GM19351 (cell line): ENCODE measurements around the gene QKI.
"Not testable (repeated sequence)": the region's sequence is repeated elsewhere in the genome, so short reads cannot be mapped to it uniquely, and the experiment has no call there.

Experiments
- ATAC-seq: cut with Tn5 transposase; IDR thresholded peaks from one replicate; pipeline ENCODE4 v1.9.1; 2021; ENCODE audit warnings: mild to moderate bottlenecking, moderate library complexity; ENCODE audit not compliant: unreplicated experiment

QKI gene

DNA sequence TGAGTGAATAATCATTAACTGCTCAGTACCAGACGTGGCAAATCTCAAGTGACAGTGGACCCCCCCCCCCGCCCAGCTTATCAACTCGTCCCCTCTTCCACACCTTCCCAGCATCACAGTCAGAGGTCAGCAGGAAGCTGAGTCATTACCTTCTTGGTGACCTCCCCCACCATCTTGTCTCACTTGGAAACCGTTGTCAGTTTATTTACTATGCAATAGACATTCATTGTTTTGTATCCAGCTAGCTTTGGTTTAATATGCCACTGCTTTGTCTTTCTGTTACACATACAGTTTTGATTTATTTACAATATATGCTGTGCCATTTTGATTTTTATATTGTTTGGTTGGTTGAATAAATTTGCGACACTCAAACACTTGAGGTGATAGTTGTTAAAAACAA is 158.1 kb downstream of the QKI start:
- ATAC-seq: no peak

DNA sequence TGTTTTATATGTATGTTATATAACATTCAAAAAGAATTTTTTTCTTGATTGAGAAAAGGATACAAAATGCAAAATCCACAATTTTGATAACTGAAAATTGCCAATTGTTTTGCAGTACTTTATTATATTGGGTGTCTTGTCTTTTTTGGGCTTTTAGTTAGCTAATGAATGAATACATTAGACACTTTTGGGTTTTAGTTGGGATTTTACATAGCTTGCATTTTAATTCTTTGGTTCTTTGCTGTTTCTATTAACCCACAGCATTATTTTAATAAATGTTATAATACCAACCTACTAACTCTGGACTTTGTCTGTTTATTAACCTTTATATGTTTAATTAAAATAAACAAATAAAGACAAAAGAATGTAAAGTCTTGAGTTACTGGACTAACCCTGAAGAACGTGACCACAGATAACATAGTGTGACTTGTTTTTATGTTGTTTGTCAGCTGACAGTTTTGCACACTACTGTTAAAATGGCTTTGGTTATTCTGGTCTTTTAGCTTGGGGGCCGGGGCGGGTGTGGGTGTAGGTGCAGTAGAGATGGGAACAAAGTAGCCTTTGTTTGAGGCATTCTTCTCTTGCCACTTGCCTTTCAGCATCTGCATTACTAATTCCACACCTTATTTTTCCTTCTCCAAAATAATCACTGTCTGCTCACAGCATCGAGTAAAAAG is 159.1 kb downstream of the QKI start:
- no peak for ATAC-seq

DNA sequence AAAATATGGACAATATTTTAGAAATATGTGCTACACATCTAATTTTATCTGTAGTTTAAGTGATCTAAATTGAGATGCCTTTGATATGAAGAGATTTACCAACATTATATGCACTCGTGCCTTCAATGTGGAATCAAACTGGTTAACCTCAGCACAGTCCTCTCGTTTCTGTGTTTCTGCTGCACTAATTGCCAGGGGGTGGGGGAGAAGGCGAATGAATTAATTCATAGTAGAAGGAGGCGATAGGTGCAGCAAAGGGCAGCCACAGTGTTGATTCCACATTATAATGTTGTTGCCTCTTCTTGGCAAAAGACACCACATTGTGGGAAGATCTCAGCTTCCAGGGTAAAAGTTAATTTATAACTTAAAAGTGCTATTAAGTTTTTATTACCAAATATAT is 161.6 kb downstream of the QKI start:
- ATAC-seq: no peak

DNA sequence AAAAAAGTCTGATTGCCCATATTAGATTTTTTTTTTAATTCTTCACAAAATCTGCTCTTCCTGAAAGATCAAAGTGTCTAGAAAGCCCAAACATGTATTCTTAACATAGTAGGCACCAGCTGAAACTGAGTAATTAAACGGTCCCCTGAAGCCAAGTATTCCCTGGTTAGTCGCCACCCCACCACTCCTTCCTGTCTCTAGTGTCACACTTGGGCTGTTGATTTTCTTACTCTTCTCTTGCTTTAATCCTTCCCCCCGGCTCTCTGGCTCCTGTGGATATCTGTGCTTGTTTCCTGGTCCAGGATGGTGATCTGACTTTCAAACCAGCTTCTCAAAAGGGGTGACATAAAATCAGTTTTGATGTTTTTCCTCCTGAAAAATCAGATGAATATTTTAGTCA is 162.9 kb downstream of the QKI start:
- ATAC-seq: no peak

DNA sequence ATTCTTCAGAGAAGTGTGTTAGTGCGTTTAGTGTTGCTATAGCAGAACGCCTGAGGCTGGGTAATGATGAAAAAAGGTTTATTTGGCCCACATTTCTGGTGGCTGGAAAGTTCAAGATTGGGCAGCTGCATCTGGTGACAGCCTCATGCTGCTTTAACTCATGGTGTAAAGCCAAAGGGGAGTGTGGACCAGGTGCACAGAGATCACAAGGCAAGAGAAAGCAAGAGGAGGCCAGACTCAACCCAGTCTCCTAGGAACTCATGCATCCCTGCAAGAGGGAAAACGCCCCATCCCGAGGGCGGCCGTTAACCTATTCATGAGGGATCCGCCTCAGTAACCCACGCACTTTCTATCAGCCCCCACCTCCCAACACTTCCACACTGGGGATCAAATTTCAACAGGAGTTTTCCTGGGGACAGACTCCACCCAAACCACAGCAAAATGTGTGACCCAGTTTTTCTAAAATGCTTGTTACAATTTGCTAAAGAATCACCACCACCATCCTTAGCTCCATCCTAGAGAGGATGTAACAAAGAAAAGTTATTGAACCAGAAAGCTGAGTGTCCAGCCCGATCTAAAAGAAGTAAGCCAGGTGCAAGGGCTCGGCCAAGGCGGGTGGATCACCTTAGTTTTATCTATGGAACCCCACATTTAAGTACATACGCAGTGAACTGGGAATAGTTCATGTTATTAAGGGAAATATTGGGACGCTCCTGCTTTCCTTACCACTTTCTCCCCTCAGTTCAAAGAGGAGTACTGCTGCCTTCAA is 164.8 kb downstream of the QKI start:
- ATAC-seq: no peak

DNA sequence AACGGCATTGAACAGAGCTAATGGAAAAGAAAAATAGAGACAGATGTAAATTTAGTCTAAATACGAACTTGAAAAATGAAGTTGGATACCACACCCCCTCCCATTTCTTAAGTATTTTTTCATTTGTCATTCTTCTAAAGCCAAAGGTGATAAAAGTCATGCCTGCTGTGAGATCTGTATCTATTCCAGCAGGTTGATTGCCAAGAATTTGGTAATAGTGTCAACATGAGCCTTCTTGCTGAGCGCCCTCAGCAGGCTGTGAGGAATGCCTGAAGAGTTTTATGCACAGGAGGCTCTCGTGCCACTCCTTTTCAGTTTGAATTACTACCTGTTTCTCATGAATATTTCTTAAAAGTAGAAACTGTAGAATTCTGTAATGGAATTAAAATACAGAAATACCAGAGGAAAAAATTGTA is 165.4 kb downstream of the QKI start:
- no peak for ATAC-seq

DNA sequence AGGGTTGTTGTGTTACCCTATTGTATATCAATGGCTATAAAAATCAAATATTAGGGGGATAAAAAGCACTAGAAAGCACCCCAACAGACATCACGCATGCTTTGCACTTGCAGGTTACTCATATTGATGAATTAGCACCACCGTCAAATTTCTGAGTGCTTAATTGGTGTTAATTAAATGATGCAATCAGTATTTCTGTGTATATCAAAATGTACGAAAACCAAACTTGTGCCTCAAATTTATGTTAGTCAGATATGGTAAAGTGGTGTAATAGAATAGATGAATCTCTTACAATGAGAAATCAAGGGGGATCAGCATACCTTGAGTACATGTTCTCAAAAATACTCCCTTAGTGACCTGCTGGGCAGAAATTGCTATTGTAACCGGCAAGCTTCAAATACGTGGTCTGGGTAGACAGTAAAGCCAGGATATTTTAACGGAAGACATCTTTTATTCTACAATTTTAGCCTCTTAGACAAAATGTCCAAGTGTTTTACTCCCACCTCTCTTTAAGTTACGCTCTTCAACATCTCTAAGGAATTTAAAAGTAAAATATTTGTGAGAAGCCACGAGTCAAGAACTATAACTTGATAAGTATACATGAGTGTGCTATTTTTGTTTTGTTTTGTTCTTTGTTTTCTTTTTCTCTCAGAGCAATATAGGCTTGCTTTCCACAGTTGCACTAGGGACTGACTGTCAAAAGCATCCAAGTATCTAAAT is 166.0 kb downstream of the QKI start:
- ATAC-seq: no peak

GRCh38 chr6:163583558-163583957 is 169.0 kb downstream of the QKI start:
- ATAC-seq: no peak

DNA sequence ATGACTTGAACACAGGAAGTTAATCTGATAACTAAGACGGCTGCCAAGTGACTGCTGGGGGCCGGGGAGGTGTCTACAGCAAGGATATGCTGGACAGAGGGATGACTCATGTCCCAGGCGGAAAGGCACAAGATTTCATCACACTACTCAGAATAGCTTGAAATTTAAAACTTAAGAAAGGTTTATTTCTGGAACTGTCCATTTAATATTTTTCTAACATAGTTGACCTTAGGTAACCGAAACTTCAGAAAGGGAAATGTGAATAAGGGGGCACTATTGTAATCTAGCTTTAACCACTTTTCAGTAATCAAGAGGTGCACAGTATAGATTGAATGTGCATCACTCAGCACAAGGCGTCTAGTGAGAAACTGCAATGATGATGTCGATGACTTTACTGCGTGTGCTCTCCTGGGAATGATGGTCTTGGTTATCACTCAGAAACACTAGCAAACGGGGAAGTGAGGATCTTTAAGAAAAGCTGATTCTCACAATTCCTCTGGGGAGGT is 171.5 kb downstream of the QKI start:
- no peak for ATAC-seq

GRCh38 chr6:163586888-163587287 is 172.4 kb downstream of the QKI start:
- no peak for ATAC-seq

DNA sequence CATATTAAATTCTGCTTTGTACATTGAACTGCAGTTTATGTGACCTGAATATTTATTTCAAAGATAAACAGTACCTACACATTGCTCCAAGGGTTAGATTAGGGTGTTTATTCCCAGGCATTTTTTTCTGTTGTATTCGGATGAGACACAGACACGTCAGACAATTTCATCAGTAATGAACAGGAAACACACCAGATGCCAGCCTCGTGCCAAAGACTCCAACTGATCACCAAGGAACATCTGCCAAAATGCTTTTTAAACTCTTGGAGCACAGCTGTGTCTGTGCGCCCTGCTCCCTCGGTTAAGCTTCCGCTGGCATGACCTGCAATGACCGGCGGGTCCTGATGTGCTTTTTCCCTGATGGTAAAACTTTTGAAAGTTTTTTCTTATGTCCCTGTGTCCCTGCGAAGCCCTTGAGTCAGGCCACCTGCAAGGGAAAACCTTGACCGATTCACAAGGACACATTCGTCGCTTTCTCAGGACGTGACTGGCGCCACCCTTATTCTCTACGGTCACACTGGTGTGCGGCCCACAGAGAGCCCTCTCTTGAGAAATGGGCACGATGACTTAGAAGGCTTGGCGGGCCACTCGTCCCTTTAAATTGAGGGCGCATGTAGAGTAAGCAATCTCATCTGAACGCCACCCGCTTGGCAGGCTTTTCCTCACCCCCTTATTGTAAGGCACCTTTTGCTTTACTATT is 173.9 kb downstream of the QKI start:
- no peak for ATAC-seq

- ATAC-seq: no peak
These were observed 174.9 kb downstream of the QKI start for GRCh38 chr6:163589387-163589786.

- ATAC-seq: not testable (repeated sequence)
These were observed 175.6 kb downstream of the QKI start for GRCh38 chr6:163590132-163590531.

DNA sequence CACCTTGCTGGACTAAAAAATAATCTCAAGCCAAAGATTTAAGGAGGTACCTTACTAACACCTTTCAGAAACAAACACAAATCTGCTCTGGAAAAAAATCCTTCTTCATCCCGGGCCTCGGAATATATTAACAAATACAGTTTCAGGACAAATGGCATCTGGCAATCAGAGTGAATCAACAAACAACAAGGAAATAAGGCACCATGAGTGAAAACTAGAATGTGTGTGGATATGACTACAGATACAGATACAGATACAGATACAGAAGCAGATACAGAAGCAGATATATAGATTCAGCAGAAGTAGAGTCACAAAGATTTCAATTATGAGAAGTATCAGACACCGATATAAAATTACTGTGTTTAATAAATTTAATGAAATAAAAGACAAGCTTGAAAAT is 178.4 kb downstream of the QKI start:
- ATAC-seq: no peak

- ATAC-seq: no peak
These were observed 181.7 kb downstream of the QKI start for GRCh38 chr6:163596174-163596573.

GRCh38 chr6:163599136-163599535 is 184.6 kb downstream of the QKI start:
- ATAC-seq: no peak

GRCh38 chr6:163599684-163600083 is 185.2 kb downstream of the QKI start:
- ATAC-seq: no peak

DNA sequence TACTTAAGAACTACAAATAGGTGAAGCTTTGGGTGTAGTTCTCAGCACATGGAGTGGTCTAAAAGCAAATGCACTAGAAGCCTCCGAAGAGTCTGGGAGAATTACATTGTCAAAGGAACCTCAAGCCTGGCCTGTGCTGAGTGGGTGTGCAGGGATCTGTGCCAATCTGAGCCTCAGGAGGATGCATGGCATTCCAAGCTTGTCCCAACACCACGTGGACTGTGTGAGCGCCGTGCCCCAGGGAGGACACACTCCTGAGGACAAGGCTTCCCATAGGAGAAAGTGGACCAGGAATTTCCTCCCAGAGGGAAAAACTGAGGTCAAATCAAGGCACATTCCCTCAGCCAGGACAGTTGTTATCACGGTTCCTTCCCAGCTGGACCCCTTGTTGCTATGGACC is 185.8 kb downstream of the QKI start:
- ATAC-seq: no peak

GRCh38 chr6:163600781-163601180 is 186.3 kb downstream of the QKI start:
- no peak for ATAC-seq

DNA sequence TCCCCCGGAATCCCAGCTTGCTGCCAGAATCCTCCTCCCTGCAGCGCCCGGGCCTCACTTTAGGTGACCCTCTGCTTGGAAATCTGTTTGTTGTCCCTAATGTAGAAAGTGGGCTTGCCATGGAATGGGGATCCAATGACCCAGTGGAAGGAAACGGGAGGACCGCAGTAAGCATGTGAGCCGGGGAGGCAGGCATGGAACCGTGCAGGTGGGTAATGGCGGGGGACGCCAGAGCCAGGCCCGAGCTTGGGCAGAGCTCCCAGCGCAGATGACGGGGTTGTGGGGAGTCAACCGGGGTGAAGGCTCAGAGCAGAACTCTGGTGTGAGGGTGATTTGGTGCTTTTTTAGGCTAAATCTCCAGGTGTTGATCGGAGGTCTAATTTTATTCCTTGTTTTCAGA is 188.3 kb downstream of the QKI start:
- no peak for ATAC-seq

GRCh38 chr6:163603395-163603794 is 188.9 kb downstream of the QKI start:
- no peak for ATAC-seq
